IMR-90 (cell line): ENCODE data around the gene CHMP3.

ENCODE experiments used
- BHLHE40 ChIP-seq: fragments of 150-350 bp; IDR thresholded peaks from 2 replicates; pipeline ENCODE4 v1.6.1; 2016; ENCODE audit warnings: mild to moderate bottlenecking, low read depth, low read length
- CEBPB ChIP-seq: IDR thresholded peaks from 2 replicates; pipeline ENCODE4 v1.6.1; 2012; ENCODE audit warnings: low read depth, low read length, improper control_type of control experiment
- CHD1 ChIP-seq: IDR thresholded peaks from 2 replicates; pipeline ENCODE4 v1.6.1; 2012; ENCODE audit warnings: low read depth, low read length, improper control_type of control experiment
- FOS ChIP-seq: fragments of 150-350 bp; IDR thresholded peaks from 2 replicates; pipeline ENCODE4 v1.6.1; 2016; ENCODE audit warnings: low read depth, low read length
- MAFK ChIP-seq: IDR thresholded peaks from 2 replicates; pipeline ENCODE4 v1.6.1; 2012; ENCODE audit warnings: low read depth, low read length, improper control_type of control experiment
- MAZ ChIP-seq: IDR thresholded peaks from 2 replicates; pipeline ENCODE4 v1.6.1; 2012; ENCODE audit warnings: low read depth, mild to moderate bottlenecking, low read length, improper control_type of control experiment, moderate library complexity, borderline replicate concordance
- MXI1 ChIP-seq: IDR thresholded peaks from 2 replicates; pipeline ENCODE4 v1.6.1; 2012; ENCODE audit warnings: low read depth, mild to moderate bottlenecking, low read length, moderate library complexity, borderline replicate concordance
- NFE2L2 ChIP-seq: fragments of 150-350 bp; IDR thresholded peaks from 2 replicates; pipeline ENCODE4 v1.6.1; 2016; ENCODE audit warnings: low read depth, mild to moderate bottlenecking, low read length
- POLR2A ChIP-seq: IDR thresholded peaks from 2 replicates; pipeline ENCODE4 v1.6.1; 2012; ENCODE audit warnings: mild to moderate bottlenecking, low read depth, low read length
- RFX5 ChIP-seq: IDR thresholded peaks from 2 replicates; pipeline ENCODE4 v1.8.0; 2012; ENCODE audit warnings: low read depth, mild to moderate bottlenecking, low read length, moderate library complexity
- SMC3 ChIP-seq: fragments of 150-350 bp; IDR thresholded peaks from 2 replicates; pipeline ENCODE4 v1.6.1; 2016; ENCODE audit warnings: low read depth, mild to moderate bottlenecking, antibody characterized with exemption, low read length, moderate library complexity
- TF ChIP-seq, protein P1 (sequence below): conservative IDR thresholded peaks from 2 replicates; pipeline ENCODE4 v1.5.1; 2012; ENCODE audit warnings: mild to moderate bottlenecking, low read depth, low read length, improper control_type of control experiment
- TF ChIP-seq, protein P2 (sequence below): fragments of 150-350 bp; IDR thresholded peaks from 2 replicates; pipeline ENCODE4 v1.6.1; 2016; ENCODE audit warnings: low read depth, mild to moderate bottlenecking, low read length, moderate library complexity, borderline replicate concordance
- TF ChIP-seq, protein P3 (sequence below): fragments of 150-350 bp; IDR thresholded peaks from 2 replicates; pipeline ENCODE4 v1.6.1; 2017; ENCODE audit warnings: mild to moderate bottlenecking, antibody characterized with exemption, low read length, low read depth

DNA sequence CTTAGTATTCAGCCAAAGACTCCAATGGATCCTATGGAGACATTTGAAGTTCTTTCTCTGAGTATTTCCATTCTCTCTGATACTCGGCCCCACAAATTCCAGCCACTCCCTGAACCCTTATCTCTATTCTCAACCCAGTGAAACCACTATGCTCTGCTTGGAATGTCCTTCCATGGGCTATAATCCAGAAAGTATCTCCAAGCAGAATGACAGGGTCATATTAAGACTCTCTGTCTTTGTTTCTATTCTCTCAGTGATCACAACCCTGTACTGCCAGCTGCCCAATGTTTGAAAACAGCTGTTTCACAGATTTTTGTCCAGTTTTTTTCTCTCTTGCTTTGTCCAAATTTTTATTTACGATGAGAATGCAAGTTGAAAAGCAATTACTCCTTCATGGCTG, 21.9 kb downstream of the CHMP3 start:
- TF ChIP-seq, protein P1, sequence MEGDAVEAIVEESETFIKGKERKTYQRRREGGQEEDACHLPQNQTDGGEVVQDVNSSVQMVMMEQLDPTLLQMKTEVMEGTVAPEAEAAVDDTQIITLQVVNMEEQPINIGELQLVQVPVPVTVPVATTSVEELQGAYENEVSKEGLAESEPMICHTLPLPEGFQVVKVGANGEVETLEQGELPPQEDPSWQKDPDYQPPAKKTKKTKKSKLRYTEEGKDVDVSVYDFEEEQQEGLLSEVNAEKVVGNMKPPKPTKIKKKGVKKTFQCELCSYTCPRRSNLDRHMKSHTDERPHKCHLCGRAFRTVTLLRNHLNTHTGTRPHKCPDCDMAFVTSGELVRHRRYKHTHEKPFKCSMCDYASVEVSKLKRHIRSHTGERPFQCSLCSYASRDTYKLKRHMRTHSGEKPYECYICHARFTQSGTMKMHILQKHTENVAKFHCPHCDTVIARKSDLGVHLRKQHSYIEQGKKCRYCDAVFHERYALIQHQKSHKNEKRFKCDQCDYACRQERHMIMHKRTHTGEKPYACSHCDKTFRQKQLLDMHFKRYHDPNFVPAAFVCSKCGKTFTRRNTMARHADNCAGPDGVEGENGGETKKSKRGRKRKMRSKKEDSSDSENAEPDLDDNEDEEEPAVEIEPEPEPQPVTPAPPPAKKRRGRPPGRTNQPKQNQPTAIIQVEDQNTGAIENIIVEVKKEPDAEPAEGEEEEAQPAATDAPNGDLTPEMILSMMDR = no peak
- TF ChIP-seq FOS (no peak), POLR2A (no peak), BHLHE40 (no peak), SMC3 (no peak), MAZ (no peak), RFX5 (no peak), CEBPB (no peak), CHD1 (no peak), MAFK (no peak), NFE2L2 (no peak), MXI1 (no peak)
- TF ChIP-seq, protein P2, sequence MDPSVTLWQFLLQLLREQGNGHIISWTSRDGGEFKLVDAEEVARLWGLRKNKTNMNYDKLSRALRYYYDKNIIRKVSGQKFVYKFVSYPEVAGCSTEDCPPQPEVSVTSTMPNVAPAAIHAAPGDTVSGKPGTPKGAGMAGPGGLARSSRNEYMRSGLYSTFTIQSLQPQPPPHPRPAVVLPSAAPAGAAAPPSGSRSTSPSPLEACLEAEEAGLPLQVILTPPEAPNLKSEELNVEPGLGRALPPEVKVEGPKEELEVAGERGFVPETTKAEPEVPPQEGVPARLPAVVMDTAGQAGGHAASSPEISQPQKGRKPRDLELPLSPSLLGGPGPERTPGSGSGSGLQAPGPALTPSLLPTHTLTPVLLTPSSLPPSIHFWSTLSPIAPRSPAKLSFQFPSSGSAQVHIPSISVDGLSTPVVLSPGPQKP = no peak
- TF ChIP-seq, protein P3, sequence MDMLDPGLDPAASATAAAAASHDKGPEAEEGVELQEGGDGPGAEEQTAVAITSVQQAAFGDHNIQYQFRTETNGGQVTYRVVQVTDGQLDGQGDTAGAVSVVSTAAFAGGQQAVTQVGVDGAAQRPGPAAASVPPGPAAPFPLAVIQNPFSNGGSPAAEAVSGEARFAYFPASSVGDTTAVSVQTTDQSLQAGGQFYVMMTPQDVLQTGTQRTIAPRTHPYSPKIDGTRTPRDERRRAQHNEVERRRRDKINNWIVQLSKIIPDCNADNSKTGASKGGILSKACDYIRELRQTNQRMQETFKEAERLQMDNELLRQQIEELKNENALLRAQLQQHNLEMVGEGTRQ = no peak
